MM.1S (cell line): ENCODE data around the gene CACFD1.

ENCODE experiments used
- CTCF ChIP-seq: fragments of 300-600 bp; sonication (generic); IDR thresholded peaks from 2 replicates; pipeline ENCODE4 v1.5.1; 2016; ENCODE audit warnings: antibody characterized with exemption, low read length, mixed read lengths
- EZH2 ChIP-seq: fragments of 300-600 bp; sonication (generic); optimal IDR thresholded peaks from 2 replicates; pipeline ENCODE3; 2017; ENCODE audit warnings: low read depth, mild to moderate bottlenecking, antibody characterized with exemption, low read length, mixed read lengths

DNA sequence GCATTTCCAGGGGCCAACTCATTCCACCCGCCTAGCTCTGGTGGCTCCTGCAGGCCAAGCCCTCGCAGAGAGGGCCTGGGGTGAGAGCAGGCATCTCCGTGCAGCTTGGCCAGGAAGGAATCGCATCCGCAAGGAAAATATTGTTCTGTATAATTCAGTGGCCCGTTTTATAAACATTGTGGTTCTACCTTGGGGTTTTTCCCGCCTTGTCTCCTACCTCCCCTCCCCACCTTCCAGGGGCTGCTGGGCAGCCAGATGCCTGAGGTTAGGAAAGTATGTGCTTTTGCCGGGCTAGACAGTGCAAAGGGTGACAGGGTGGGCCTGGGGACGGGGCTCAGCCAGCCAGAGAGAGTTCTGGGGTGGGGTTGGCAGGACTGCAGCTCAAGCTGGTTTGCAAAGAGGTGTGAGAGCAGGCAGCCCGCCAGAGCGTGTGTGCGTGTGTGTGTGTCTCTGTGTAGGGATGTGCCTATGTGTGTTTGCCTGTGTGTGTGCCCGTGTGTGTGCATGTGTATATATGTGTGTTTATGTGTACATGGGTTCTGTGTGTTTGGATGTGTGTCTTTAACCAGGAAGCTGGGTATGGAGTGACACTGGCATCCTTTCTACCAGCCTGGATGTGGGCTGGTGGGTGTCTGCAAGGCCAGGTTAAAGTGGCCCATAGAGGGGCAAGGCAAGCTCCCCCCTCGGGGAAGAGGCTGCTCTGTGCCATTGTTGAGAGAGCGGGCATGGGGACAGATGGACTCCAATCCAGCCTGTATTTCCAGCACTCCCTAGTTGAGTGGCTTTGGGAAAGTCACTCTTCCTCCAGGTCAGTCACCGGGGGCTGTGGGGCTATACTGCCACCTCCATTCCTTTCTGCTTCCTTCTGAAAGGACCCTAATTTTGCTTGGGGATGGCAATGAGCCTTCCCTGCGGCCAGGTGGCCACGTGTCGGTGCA lies 29.7 kb downstream of the CACFD1 start:
- TF ChIP-seq CTCF, result no peak
- no peak for TF ChIP-seq EZH2
